Islet of Langerhans (tissue), 1 donor: ENCODE results near the gene DYNLL1.
"Not testable (repeated sequence)": the region's sequence is repeated elsewhere in the genome, so short reads cannot be mapped to it uniquely, and the experiment has no call there.

Experiments
- FAIRE-seq: peaks from one replicate; lab custom pipeline; 2011; peaks lifted over from hg19 to GRCh38; lab: Jason Lieb, UNC

DYNLL1 gene

DNA sequence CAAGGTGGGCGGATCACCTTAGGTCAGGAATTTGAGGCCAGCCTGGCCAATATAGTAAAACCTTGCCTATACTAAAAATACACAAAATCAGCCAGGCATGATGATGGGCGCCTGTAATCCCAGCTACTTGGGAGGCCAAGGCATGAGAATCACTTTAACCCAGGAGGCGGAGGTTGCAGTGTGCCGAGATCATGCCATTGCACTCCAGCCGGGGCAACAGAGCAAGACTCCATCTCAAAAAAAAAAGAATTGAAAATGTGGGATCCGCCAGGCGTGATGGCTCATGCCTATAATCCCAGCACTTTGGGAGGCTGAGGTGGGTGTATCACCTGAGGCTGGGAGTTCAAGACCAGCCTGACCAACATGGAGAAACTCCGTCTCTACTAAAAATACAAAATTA, 23.4 kb downstream of the DYNLL1 start:
- FAIRE-seq = not testable (repeated sequence)

- FAIRE-seq = no peak
These were observed 26.7 kb downstream of the DYNLL1 start for GRCh38 chr12:120522568-120522967.

GRCh38 chr12:120528861-120529525, 33.1 kb downstream of the DYNLL1 start, which contains the start of gene COQ5:
TSS of gene COQ5 (minus strand) at chr12:120529158. CDS start at chr12:120529141, 17 bp downstream.
- FAIRE-seq = no peak

GRCh38 chr12:120529641-120530417, 33.9 kb downstream of the DYNLL1 start:
- FAIRE-seq = no peak

DNA sequence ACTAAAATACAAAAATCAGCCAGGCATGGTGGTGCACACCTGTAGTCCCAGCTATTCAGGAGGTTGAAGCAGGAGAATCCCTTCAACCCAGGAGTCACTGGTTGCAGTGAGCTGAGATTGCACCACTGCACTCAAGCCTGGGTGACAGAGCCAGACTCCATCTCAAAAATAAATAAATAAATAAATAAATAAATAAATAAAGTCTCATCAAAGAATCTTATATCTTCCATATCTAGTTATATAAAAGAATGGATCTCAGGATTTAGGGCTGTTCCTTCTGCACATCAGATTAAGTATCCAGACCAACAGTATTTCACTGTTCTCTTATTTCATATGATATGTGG, 34.5 kb downstream of the DYNLL1 start:
- not testable (repeated sequence) for FAIRE-seq

DNA sequence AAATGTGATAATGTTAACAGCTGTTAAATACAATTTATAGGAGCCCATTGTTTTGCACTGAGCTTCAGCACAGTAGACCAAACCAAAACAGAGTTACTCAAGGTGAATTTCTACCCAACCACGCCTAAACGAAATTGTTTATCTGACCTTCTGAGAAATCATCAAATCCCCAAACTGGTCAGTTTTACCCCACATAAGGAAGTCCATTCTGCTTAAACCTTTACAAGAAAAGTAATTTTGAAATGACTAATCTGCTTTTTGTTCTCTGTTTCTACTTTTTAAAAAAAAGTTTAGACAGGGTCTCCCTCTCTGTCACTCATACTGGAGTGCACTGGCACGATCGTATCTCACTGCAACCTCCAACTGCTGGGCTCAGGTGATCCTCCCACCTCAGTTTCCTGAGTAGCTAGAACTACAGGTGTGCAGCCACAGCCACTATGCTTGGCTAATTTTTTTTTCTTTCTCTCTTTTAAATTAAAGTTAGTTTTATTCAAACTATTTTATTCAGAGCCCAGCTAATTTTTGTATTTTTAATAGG, 36.9 kb downstream of the DYNLL1 start:
- FAIRE-seq = no peak

DNA sequence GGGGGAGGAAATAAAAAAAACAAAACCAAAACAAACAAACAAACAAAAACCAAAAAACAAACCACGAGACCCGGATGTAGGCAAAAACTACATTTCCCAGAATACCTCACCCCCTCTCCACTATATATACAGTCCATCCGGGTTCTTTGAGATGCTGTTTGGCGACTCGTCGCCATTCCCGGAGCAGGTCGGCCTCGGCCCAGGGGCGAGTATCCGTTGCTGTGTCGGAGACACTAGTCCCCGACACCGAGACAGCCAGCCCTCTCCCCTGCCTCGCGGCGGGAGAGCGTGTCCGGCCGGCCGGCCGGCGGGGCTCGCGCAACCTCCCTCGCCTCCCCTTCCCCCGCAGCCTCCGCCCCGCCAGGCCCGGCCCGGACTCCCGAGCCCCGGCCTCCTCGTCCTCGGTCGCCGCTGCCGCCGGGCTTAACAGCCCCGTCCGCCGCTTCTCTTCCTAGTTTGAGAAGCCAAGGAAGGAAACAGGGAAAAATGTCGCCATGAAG, 38.3 kb downstream of the DYNLL1 start, which contains the start of gene RNF10:
TSS of gene RNF10 (plus strand) at position 154 of the 500 bp plus-strand sequence. CDS start 456 bp downstream, outside the sequence.
- FAIRE-seq = peak; percentile 77

GRCh38 chr12:120534703-120535655, 39.1 kb downstream of the DYNLL1 start:
- no peak for FAIRE-seq

- no peak for FAIRE-seq
These were observed 40.3 kb downstream of the DYNLL1 start for GRCh38 chr12:120536064-120536791.

DNA sequence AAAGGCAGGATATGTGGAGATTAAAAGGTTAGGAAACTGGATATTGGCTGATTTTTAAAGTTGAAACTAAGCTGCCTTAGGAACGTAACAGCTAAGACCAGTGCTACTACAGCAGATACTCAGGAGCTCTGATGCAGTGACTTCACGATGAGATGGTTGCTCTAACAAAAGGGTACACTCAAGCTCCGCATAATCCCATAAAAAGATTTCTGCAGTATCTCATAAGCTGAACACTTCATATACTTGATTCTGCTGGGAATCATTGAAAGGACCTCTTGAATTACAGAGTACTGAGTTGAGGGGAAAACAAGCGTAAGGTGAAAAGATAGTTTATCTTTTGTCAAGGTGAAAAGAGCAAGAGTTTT, 41.9 kb downstream of the DYNLL1 start:
- FAIRE-seq = no peak

DNA sequence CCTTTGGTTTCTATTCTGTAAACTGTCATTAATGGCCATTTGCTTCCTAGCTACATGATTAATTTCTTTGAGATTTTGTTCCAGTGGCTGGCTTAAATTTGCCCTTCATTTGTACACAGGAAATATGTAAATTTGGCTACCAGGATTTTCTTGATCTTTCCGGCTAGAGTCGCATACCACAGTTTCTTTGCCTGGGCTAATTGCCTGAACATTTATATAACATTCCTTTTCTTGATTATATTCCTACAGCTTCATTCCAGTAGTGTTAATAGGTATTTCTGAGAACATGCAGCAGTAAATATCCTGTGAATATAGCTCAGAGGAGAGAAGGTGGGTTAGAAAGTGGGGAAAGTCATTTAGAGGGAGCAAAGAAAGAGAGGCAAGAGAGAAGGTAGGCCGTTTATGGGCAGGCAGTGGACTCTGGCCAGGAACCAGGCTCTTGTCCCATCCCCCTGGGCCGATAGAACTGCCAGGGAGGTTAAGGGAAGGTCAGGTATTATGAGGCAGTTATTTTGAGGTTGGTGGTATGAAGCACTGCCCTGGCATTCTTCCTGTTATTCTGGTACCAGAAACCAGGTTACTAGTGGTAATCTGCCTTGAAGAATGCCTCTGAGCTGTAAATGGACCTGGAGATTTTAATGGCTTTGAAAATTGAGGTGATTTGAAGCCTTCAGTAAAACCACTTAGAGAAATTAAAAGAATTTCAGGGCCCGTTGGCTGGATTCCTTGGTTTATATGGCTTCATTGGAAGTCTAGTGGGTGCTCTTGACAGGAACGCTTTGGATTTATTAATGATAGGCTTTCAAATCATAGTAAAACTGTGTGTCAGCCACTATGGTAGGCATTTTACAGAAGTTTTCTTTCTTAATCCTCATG, 42.6 kb downstream of the DYNLL1 start:
- no peak for FAIRE-seq

GRCh38 chr12:120539303-120539702, 43.4 kb downstream of the DYNLL1 start:
- no peak for FAIRE-seq

GRCh38 chr12:120540445-120540844, 44.5 kb downstream of the DYNLL1 start:
- FAIRE-seq = no peak

- no peak for FAIRE-seq
These were observed 46.3 kb downstream of the DYNLL1 start for GRCh38 chr12:120542166-120542565.

DNA sequence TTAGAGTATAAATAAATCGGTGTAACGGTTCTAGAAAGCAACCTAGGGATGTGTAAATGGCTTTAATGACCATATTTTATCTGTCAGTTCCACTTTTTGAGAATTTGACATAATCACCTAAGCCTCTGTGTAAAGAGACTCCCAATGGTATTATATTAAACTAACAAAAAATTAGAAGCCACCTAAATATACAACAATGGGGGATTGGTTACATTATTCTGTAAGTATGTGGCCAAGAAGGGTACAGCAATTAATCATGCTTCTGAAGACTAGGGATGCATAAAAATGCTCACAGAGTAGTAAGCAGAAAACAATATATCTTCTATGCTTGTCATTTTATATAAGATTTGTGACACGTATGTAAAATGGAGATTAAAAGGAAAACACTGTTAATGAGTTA, 48.8 kb downstream of the DYNLL1 start:
- FAIRE-seq = no peak

DNA sequence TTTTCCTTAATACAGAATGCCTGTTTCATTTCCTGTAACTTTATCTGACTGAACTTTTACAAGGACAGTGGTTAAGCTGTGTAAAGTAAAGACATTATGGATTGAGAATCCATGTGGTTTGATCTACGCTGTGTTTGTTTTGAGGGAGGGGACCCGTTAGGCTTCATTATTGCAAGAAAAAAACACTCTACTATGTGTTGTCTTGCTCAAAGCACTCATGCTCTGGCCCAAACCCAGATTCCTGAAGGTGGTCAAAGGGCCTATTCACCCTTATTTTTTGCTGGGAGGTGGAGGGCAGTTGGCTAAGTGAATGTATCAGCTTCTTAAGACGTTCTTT, 50.1 kb downstream of the DYNLL1 start:
- FAIRE-seq = no peak
